ENCODE results near the gene PCCA. TPM values are rescaled to one million over a fixed set of nuclear protein-coding genes. Genes with fewer than 3 reads are reported as not detected.

The PCCA gene
- total and polyA plus RNA-seq, 5 donors: 35.6 to 56.2 (median 54.6) TPM

GRCh38 chr13:100537951-100538462, 449.1 kb downstream of the PCCA start:
- DNase-seq (no peak), ATAC-seq (no peak)
- Histone ChIP-seq H3K9me3 (ENCODE audit: control insufficient read depth, low read length) (no peaks in the 10 kb centered on the region), H3K4me3 (ENCODE audit: low read length) (no peak overlapping the region), H3K27ac (ENCODE audit: low read length) (no peak overlapping the region), H3K4me1 (ENCODE audit: control insufficient read depth, insufficient read depth, low read length) (no peaks in the 10 kb centered on the region), H3K27me3 (ENCODE audit: control insufficient read depth, insufficient read depth) (no peaks in the 10 kb centered on the region)
- intact Hi-C loops (cut with DNase I): no loop called here
- WGBS: 96% methylated on average over 5 of the region's 5 CpGs

GRCh38 chr13:100540621-100541020, 451.7 kb downstream of the PCCA start:
- DNase-seq: no peak
- Histone ChIP-seq H3K27me3 (ENCODE audit: control insufficient read depth, insufficient read depth) (no peaks in the 10 kb centered on the region), H3K27ac (ENCODE audit: low read length) (no peak overlapping the region), H3K4me1 (ENCODE audit: control insufficient read depth, insufficient read depth, low read length) (no peaks in the 10 kb centered on the region), H3K4me3 (ENCODE audit: low read length) (no peak overlapping the region), H3K9me3 (ENCODE audit: control insufficient read depth, low read length) (no peaks in the 10 kb centered on the region)
- 72% methylated on average over 3 of the region's 3 CpGs for WGBS
- ATAC-seq: no peak
- intact Hi-C loops (cut with DNase I): no loop called here

GRCh38 chr13:100541897-100542825, 453.3 kb downstream of the PCCA start:
- H3K4me1 ChIP-seq (ENCODE audit: control insufficient read depth, insufficient read depth, low read length): no peaks in the 10 kb centered on the region
- H3K9me3 ChIP-seq (ENCODE audit: control insufficient read depth, low read length): no peaks in the 10 kb centered on the region
- no peaks in the 10 kb centered on the region for H3K27me3 ChIP-seq (ENCODE audit: control insufficient read depth, insufficient read depth)
- DNase-seq: no peak
- no peak overlapping the region for H3K4me3 ChIP-seq (ENCODE audit: low read length)
- intact Hi-C loops (cut with DNase I): no loop called here
- ATAC-seq: no peak
- 95% methylated on average over 18 of the region's 18 CpGs for WGBS
- no peak overlapping the region for H3K27ac ChIP-seq (ENCODE audit: low read length)

- DNase-seq: no peak
- Histone ChIP-seq H3K27me3 (ENCODE audit: control insufficient read depth, insufficient read depth) (no peaks in the 10 kb centered on the region), H3K4me3 (ENCODE audit: low read length) (no peak overlapping the region), H3K4me1 (ENCODE audit: control insufficient read depth, insufficient read depth, low read length) (no peaks in the 10 kb centered on the region), H3K9me3 (ENCODE audit: control insufficient read depth, low read length) (no peaks in the 10 kb centered on the region), H3K27ac (ENCODE audit: low read length) (no peak overlapping the region)
- ATAC-seq: no peak
- intact Hi-C loops (cut with DNase I): no loop called here
- WGBS: 76% methylated on average over 8 of the region's 8 CpGs
Observed at GRCh38 chr13:100542826-100543156, 453.9 kb downstream of the PCCA start.

- 66% methylated on average over 26 of the region's 26 CpGs for WGBS
- DNase-seq: peak; percentile 33 to 64 (median 61)
- Histone ChIP-seq H3K4me1 (ENCODE audit: control insufficient read depth, insufficient read depth, low read length) (no peaks in the 10 kb centered on the region), H3K4me3 (ENCODE audit: low read length) (no peak overlapping the region), H3K27ac (ENCODE audit: low read length) (no peak overlapping the region), H3K9me3 (ENCODE audit: control insufficient read depth, low read length) (no peaks in the 10 kb centered on the region), H3K27me3 (ENCODE audit: control insufficient read depth, insufficient read depth) (no peaks in the 10 kb centered on the region)
- intact Hi-C loops (cut with DNase I): no loop called here
- peak; percentile 53 to 83 for ATAC-seq
Observed at GRCh38 chr13:100543872-100544602, 455.1 kb downstream of the PCCA start.

GRCh38 chr13:100544866-100545683, 456.2 kb downstream of the PCCA start:
- ATAC-seq (peak; percentile 77 to 82), DNase-seq (peak; percentile 61 to 86 (median 85))
- Histone ChIP-seq H3K4me1 (ENCODE audit: control insufficient read depth, insufficient read depth, low read length) (no peaks in the 10 kb centered on the region), H3K4me3 (ENCODE audit: low read length) (no peak overlapping the region), H3K27me3 (ENCODE audit: control insufficient read depth, insufficient read depth) (no peaks in the 10 kb centered on the region), H3K9me3 (ENCODE audit: control insufficient read depth, low read length) (no peaks in the 10 kb centered on the region), H3K27ac (ENCODE audit: low read length) (no peak overlapping the region)
- WGBS: 67% methylated on average over 22 of the region's 22 CpGs
- intact Hi-C loops (cut with DNase I): no loop called here

GRCh38 chr13:100545684-100546061, 456.8 kb downstream of the PCCA start:
- DNase-seq: no peak
- Histone ChIP-seq H3K27ac (ENCODE audit: low read length) (no peak overlapping the region), H3K9me3 (ENCODE audit: control insufficient read depth, low read length) (no peaks in the 10 kb centered on the region), H3K4me1 (ENCODE audit: control insufficient read depth, insufficient read depth, low read length) (no peaks in the 10 kb centered on the region), H3K4me3 (ENCODE audit: low read length) (no peak overlapping the region), H3K27me3 (ENCODE audit: control insufficient read depth, insufficient read depth) (no peaks in the 10 kb centered on the region)
- intact Hi-C loops (cut with DNase I): no loop called here
- WGBS: 96% methylated on average over 4 of the region's 4 CpGs
- ATAC-seq: no peak

GRCh38 chr13:100546713-100547405, 458.0 kb downstream of the PCCA start:
- ATAC-seq (no peak), DNase-seq (no peak)
- no peaks in the 10 kb centered on the region for H3K9me3 ChIP-seq (ENCODE audit: control insufficient read depth, low read length)
- no peaks in the 10 kb centered on the region for H3K27me3 ChIP-seq (ENCODE audit: control insufficient read depth, insufficient read depth)
- 96% methylated on average over 21 of the region's 21 CpGs for WGBS
- no peak overlapping the region for H3K27ac ChIP-seq (ENCODE audit: low read length)
- no peak overlapping the region for H3K4me3 ChIP-seq (ENCODE audit: low read length)
- intact Hi-C loops (cut with DNase I): no loop called here
- H3K4me1 ChIP-seq (ENCODE audit: control insufficient read depth, insufficient read depth, low read length): no peaks in the 10 kb centered on the region

- Histone ChIP-seq H3K4me1 (ENCODE audit: control insufficient read depth, insufficient read depth, low read length) (no peaks in the 10 kb centered on the region), H3K4me3 (ENCODE audit: low read length) (no peak overlapping the region), H3K27me3 (ENCODE audit: control insufficient read depth, insufficient read depth) (no peaks in the 10 kb centered on the region), H3K9me3 (ENCODE audit: control insufficient read depth, low read length) (no peaks in the 10 kb centered on the region), H3K27ac (ENCODE audit: low read length) (no peak overlapping the region)
- WGBS: 76% methylated on average over 9 of the region's 9 CpGs
- ATAC-seq: no peak
- intact Hi-C loops (cut with DNase I): no loop called here
- DNase-seq: no peak
Observed at GRCh38 chr13:100547791-100548201, 458.9 kb downstream of the PCCA start.

GRCh38 chr13:100549316-100549715, 460.4 kb downstream of the PCCA start:
- H3K27me3 ChIP-seq (ENCODE audit: control insufficient read depth, insufficient read depth): no peaks in the 10 kb centered on the region
- H3K4me1 ChIP-seq (ENCODE audit: control insufficient read depth, insufficient read depth, low read length): no peaks in the 10 kb centered on the region
- intact Hi-C loops (cut with DNase I): no loop called here
- WGBS: 94% methylated on average over 9 of the region's 9 CpGs
- H3K27ac ChIP-seq (ENCODE audit: low read length): no peak overlapping the region
- ATAC-seq (no peak), DNase-seq (no peak)
- H3K4me3 ChIP-seq (ENCODE audit: low read length): no peak overlapping the region
- no peaks in the 10 kb centered on the region for H3K9me3 ChIP-seq (ENCODE audit: control insufficient read depth, low read length)
